Body of pancreas (tissue), 4 donors: Measurements from ENCODE around the gene BTBD9.

Source experiments
- CTCF ChIP-seq, 7 experiments: fragments of 450-650 bp in 4 of 7; fragments of 200-600 bp in 3 of 7; sonication (generic) in 3 of 7; IDR thresholded peaks; one replicate each; pipeline ENCODE4 v1.5.1; 2016 to 2019; ENCODE audit warnings: antibody characterized with exemption in 7 of 7
- POLR2A ChIP-seq, 3 donors: fragments of 450-650 bp; IDR thresholded peaks; one replicate each; pipeline ENCODE4 v1.6.1; 2016; ENCODE audit warnings: antibody characterized with exemption in 3 of 3, mild to moderate bottlenecking in 2 of 3

DNA sequence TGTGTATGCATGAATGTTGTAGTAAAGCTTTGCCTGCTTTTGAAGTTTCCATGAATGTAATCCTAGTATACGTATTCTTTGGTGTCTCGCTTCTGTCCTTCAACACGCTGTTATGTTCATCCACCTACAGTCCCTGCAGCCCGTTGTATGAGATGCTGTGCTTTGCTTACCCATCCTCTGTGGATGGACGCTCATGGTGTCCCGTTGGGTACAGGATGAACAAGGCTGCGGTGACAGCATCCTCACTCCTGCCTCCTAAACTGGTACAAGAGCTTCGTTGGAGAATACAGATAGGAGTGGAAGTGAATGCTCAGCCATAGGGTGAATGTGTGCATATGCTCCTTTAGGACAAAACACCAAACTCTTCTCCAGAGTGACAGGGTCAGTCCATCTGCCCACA is 454.0 kb downstream of the BTBD9 start:
- TF ChIP-seq CTCF (IDR thresholded peaks at IDR 0.05) (no peak), POLR2A (IDR thresholded peaks at IDR 0.05) (no peak)
